Endothelial cell of umbilical vein (primary cell): ENCODE measurements around the gene FANCE.

Experiments
- CTCF ChIP-seq, 2 donors: IDR thresholded peaks; 1 replicate in 1 of 2; 2 replicates in 1 of 2; pipeline ENCODE4 v1.5.1; 2011; ENCODE audit warnings: low read length in 2 of 2, mild to moderate bottlenecking in 2 of 2, moderate library complexity in 2 of 2, control low read depth in 1 of 2, inconsistent platforms in 1 of 2, low read depth in 1 of 2; ENCODE audit not compliant: insufficient read depth in 1 of 2; ENCODE audit errors: extremely low read depth in 1 of 2
- JUN ChIP-seq: IDR thresholded peaks from 2 replicates; pipeline ENCODE4 v1.6.1; 2011; ENCODE audit warnings: borderline replicate concordance, low read depth; ENCODE audit not compliant: insufficient read length, insufficient read depth
- MAX ChIP-seq: IDR thresholded peaks from 2 replicates; pipeline ENCODE4 v1.6.1; 2011; ENCODE audit not compliant: insufficient read depth, insufficient read length
- POLR2A ChIP-seq: IDR thresholded peaks from 2 replicates; pipeline ENCODE4 v1.6.1; 2012; ENCODE audit warnings: low read depth, mild to moderate bottlenecking, control low read depth, low read length

- TF ChIP-seq CTCF (IDR thresholded peaks at IDR 0.05; ENCODE audit: extremely low read depth in 1 of 2, insufficient read depth in 1 of 2, low read depth in 1 of 2, low read length in 2 of 2) (no peak), MAX (no peak), POLR2A (no peak), JUN (no peak)
Observed at GRCh38 chr6:35486005-35486925, 34.1 kb downstream of the FANCE start.
